ENCODE data around the gene EFNB1.

The EFNB1 gene

DNA sequence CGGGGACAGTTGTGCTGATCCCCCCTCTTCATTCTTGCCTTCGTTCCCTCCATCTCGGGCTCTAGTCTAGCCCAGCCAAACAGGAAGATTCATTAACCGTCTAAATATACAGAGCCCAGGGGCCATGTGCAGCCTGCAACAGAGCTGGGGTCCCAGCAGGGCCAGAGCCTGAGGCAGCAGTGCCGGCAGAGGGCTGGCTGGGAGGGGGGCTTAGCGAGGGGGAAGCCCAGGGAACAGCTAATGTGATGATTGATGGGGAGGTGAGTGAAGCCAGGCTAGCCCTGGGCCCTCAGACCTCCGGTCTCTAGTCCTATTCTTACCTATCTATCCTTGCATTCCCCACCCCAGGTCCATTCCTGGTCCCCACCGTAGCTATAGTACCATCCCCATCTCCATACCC lies 22.3 kb downstream of the EFNB1 start:
- Histone ChIP-seq H3K36me3 (ENCODE audit: control insufficient read depth in 4 of 4, insufficient read depth in 4 of 4, low read length in 3 of 4) (no peaks in the 10 kb centered on the region), H3K4me1 (ENCODE audit: control extremely low read depth in 1 of 4, control insufficient read depth in 4 of 4, insufficient read depth in 4 of 4, low read length in 3 of 4) (no peaks in the 10 kb centered on the region), H3K4me3 (ENCODE audit: control insufficient read depth in 1 of 7, extremely low read depth in 1 of 7, insufficient read depth in 4 of 7, low read depth in 2 of 7, low read length in 6 of 7) (no peak overlapping the region), H3K9me3 (ENCODE audit: control extremely low read depth in 1 of 5, control insufficient read depth in 4 of 5, insufficient read depth in 2 of 5, low read depth in 1 of 5, low read length in 4 of 5) (no peaks in the 10 kb centered on the region), H3K27me3 (replicated peaks in 2 of 5; ENCODE audit: control insufficient read depth in 4 of 5, insufficient read depth in 5 of 5, low read length in 4 of 5) (peaks cover 0 to 18% (median 0%) of the 10 kb centered on the region in 5 experiments), H3K27ac (ENCODE audit: insufficient read depth in 1 of 2, low read depth in 1 of 2, low read length in 2 of 2, poor library complexity in 1 of 2, severe bottlenecking in 2 of 2) (no peak overlapping the region)
- no peak for DNase-seq
- 81% methylated on average over 6 of the region's 8 CpGs for WGBS (ENCODE audit: insufficient coverage)
- POLR2A ChIA-PET: no interaction called here
- CTCF ChIA-PET: no interaction called here

DNA sequence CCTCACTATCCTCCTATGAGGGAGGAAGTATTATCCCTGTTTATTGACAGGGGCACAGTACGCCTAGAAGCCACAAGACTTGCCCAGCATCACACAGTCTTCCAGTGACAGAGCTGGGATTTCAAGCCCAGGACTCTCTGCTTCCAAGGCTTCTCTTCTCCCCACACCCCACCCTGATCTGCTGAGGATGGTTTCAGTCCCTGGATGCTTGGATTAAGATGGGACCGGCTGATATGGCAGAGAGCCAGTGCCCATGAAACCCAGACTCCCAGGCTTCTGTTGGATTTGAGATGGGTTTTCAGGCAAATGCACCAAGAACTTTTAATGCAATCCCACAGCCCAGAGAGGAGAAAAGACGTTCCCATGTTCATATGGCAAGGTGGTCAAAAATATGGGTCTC lies 23.2 kb downstream of the EFNB1 start:
- Histone ChIP-seq H3K27ac (ENCODE audit: insufficient read depth in 1 of 2, low read depth in 1 of 2, low read length in 2 of 2, poor library complexity in 1 of 2, severe bottlenecking in 2 of 2) (no peak overlapping the region), H3K9me3 (ENCODE audit: control extremely low read depth in 1 of 5, control insufficient read depth in 4 of 5, insufficient read depth in 2 of 5, low read depth in 1 of 5, low read length in 4 of 5) (no peaks in the 10 kb centered on the region), H3K36me3 (ENCODE audit: control insufficient read depth in 4 of 4, insufficient read depth in 4 of 4, low read length in 3 of 4) (no peaks in the 10 kb centered on the region), H3K4me1 (ENCODE audit: control extremely low read depth in 1 of 4, control insufficient read depth in 4 of 4, insufficient read depth in 4 of 4, low read length in 3 of 4) (no peaks in the 10 kb centered on the region), H3K4me3 (ENCODE audit: control insufficient read depth in 1 of 7, extremely low read depth in 1 of 7, insufficient read depth in 4 of 7, low read depth in 2 of 7, low read length in 6 of 7) (no peak overlapping the region), H3K27me3 (replicated peaks in 2 of 5; ENCODE audit: control insufficient read depth in 4 of 5, insufficient read depth in 5 of 5, low read length in 4 of 5) (peaks cover 0 to 19% (median 0%) of the 10 kb centered on the region in 5 experiments)
- DNase-seq: no peak
- POLR2A ChIA-PET: no interaction called here
- CTCF ChIA-PET: no interaction called here
- 63% methylated on average over 2 of the region's 3 CpGs for WGBS (ENCODE audit: insufficient coverage)

DNA sequence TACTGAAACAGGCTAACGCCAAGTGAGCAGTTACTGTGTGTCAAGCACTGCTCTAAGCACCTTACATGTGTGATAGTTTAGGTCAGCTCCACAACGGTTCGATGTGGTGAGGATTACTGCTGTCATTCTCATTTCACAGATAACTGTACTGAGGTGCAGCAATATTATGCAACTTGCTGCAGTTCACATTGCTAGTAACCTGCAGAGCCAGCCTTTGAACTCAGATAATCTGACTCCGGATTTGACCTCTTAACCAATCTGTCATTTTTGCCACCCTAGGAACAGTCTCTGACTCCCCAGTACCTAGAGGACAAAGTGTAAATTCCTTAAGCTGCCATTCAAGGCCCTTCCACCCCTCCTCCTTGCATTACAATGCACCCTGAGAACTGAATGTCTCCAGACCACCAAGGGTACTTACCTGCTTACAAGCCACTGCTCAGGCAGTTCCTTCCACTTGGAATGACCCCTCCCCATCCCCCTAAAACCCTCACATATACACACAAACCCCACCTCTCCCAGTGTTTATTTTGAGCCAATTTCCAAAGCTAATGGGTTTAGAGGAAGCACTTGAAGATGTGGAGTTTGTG lies 24.9 kb downstream of the EFNB1 start:
- no peak for DNase-seq
- H3K36me3 ChIP-seq (ENCODE audit: control insufficient read depth in 4 of 4, insufficient read depth in 4 of 4, low read length in 3 of 4): no peaks in the 10 kb centered on the region
- CTCF ChIA-PET: no interaction called here
- POLR2A ChIA-PET: no interaction called here
- H3K27me3 ChIP-seq (replicated peaks in 2 of 5; ENCODE audit: control insufficient read depth in 4 of 5, insufficient read depth in 5 of 5, low read length in 4 of 5): peaks cover 0 to 15% (median 0%) of the 10 kb centered on the region in 5 experiments
- WGBS (ENCODE audit: insufficient coverage): 72% methylated on average over 3 of the region's 4 CpGs
- H3K9me3 ChIP-seq (ENCODE audit: control extremely low read depth in 1 of 5, control insufficient read depth in 4 of 5, insufficient read depth in 2 of 5, low read depth in 1 of 5, low read length in 4 of 5): no peaks in the 10 kb centered on the region
- H3K27ac ChIP-seq (ENCODE audit: insufficient read depth in 1 of 2, low read depth in 1 of 2, low read length in 2 of 2, poor library complexity in 1 of 2, severe bottlenecking in 2 of 2): no peak overlapping the region
- no peak overlapping the region for H3K4me3 ChIP-seq (ENCODE audit: control insufficient read depth in 1 of 7, extremely low read depth in 1 of 7, insufficient read depth in 4 of 7, low read depth in 2 of 7, low read length in 6 of 7)
- no peaks in the 10 kb centered on the region for H3K4me1 ChIP-seq (ENCODE audit: control extremely low read depth in 1 of 4, control insufficient read depth in 4 of 4, insufficient read depth in 4 of 4, low read length in 3 of 4)

DNA sequence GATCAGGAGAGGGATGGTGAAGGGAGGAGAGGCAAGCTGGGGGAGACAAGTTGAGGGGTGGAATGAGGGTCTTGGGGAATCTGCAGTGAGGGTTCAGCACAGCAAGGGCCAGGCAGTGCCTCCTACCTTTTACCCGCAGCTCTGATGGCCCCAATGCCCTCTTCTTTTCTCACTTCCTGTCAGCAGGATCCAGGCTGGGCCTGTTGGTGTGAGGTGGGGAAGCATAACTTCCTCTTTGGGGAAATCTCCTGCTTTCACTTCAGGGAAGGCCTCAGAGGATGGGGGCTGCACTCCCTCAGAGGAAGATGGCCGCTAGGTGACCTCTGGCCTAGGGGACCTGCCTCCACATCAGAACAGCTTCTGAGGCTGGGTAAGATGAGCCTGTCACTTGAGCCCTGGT lies 36.5 kb downstream of the EFNB1 start:
- Histone ChIP-seq H3K36me3 (ENCODE audit: control insufficient read depth in 4 of 4, insufficient read depth in 4 of 4, low read length in 3 of 4) (no peaks in the 10 kb centered on the region), H3K4me1 (ENCODE audit: control extremely low read depth in 1 of 4, control insufficient read depth in 4 of 4, insufficient read depth in 4 of 4, low read length in 3 of 4) (peaks cover 0 to 9% (median 5%) of the 10 kb centered on the region in 4 experiments), H3K4me3 (ENCODE audit: control insufficient read depth in 1 of 7, extremely low read depth in 1 of 7, insufficient read depth in 4 of 7, low read depth in 2 of 7, low read length in 6 of 7) (no peak overlapping the region), H3K27me3 (replicated peaks in 2 of 5; ENCODE audit: control insufficient read depth in 4 of 5, insufficient read depth in 5 of 5, low read length in 4 of 5) (peaks cover 0 to 7% (median 0%) of the 10 kb centered on the region in 5 experiments), H3K9me3 (ENCODE audit: control extremely low read depth in 1 of 5, control insufficient read depth in 4 of 5, insufficient read depth in 2 of 5, low read depth in 1 of 5, low read length in 4 of 5) (no peaks in the 10 kb centered on the region), H3K27ac (ENCODE audit: insufficient read depth in 1 of 2, low read depth in 1 of 2, low read length in 2 of 2, poor library complexity in 1 of 2, severe bottlenecking in 2 of 2) (no peak overlapping the region)
- peak in 1 of 3 donors; percentile 22 for DNase-seq
- WGBS (ENCODE audit: insufficient coverage): 67% methylated on average over 1 of the region's 2 CpGs
- CTCF ChIA-PET: no interaction called here
- POLR2A ChIA-PET: interaction anchor here (1.2 kb wide), 1 partner anchor 30 kb away, joined by 3 read pairs; no protein-coding TSS in a partner anchor

DNA sequence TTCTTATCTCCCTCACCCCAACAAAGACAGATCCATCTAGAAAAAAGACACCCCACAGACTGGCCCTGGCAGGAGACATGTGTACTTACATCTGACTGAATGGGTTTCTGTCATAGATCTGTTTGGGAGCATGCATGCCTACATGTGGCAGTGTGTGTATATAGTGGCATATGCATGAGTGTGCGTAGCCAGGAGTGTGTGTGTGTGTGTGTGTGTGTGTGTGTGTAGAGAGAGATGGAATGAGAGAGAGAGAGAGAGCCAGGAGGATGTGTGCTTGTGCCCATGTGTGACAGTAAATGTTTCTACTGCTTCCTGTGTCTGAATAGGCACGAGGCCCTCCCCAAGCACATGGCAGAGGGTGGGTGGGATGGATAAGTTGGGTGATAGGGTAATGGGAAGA lies 37.1 kb downstream of the EFNB1 start:
- 89% methylated on average over 1 of the region's 2 CpGs for WGBS (ENCODE audit: insufficient coverage)
- Histone ChIP-seq H3K4me3 (ENCODE audit: control insufficient read depth in 1 of 7, extremely low read depth in 1 of 7, insufficient read depth in 4 of 7, low read depth in 2 of 7, low read length in 6 of 7) (no peak overlapping the region), H3K4me1 (ENCODE audit: control extremely low read depth in 1 of 4, control insufficient read depth in 4 of 4, insufficient read depth in 4 of 4, low read length in 3 of 4) (peaks cover 0 to 9% (median 5%) of the 10 kb centered on the region in 4 experiments), H3K27ac (ENCODE audit: insufficient read depth in 1 of 2, low read depth in 1 of 2, low read length in 2 of 2, poor library complexity in 1 of 2, severe bottlenecking in 2 of 2) (no peak overlapping the region), H3K27me3 (replicated peaks in 2 of 5; ENCODE audit: control insufficient read depth in 4 of 5, insufficient read depth in 5 of 5, low read length in 4 of 5) (peaks cover 0 to 7% (median 0%) of the 10 kb centered on the region in 5 experiments), H3K9me3 (ENCODE audit: control extremely low read depth in 1 of 5, control insufficient read depth in 4 of 5, insufficient read depth in 2 of 5, low read depth in 1 of 5, low read length in 4 of 5) (no peaks in the 10 kb centered on the region), H3K36me3 (ENCODE audit: control insufficient read depth in 4 of 4, insufficient read depth in 4 of 4, low read length in 3 of 4) (no peaks in the 10 kb centered on the region)
- ChIA-PET POLR2A (no interaction called here), CTCF (no interaction called here)
- DNase-seq: no peak

DNA sequence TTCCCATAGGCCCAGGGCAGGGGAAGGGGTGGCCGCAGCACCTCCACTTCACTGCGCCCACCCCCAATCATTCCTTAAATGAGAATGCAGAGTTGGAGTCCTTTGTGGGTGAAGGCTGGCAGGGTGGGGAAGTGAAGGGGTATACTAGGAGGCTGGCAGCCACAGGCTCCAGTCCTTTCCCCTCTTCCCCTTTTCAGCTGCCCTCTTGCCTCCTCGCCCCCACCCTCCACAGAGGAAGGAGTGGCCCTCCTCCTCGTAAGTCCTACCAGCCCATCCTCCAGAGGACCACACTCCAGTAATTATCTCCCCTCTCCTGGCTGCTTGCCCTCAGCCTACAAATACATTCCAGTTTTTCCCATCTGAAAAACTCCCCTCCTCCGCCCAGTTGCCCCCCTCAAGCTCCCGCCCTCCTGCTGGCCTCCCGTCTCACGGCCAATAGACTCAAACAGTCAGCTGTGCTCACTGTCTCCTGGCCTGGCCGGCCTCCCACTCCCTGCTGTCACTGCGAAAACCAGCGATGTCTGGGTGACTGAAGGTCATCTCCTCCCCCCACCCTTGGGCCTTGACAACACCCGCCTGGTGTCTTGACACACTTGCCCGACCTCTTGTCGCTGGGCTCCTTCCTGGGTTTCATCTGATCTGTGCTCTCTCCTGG lies 38.8 kb downstream of the EFNB1 start:
- ChIA-PET CTCF (no interaction called here), POLR2A (no interaction called here)
- Histone ChIP-seq H3K4me3 (ENCODE audit: control insufficient read depth in 1 of 7, extremely low read depth in 1 of 7, insufficient read depth in 4 of 7, low read depth in 2 of 7, low read length in 6 of 7) (no peak overlapping the region), H3K4me1 (ENCODE audit: control extremely low read depth in 1 of 4, control insufficient read depth in 4 of 4, insufficient read depth in 4 of 4, low read length in 3 of 4) (peaks cover 0 to 9% (median 5%) of the 10 kb centered on the region in 4 experiments), H3K27me3 (replicated peaks in 2 of 5; ENCODE audit: control insufficient read depth in 4 of 5, insufficient read depth in 5 of 5, low read length in 4 of 5) (peaks cover 0 to 8% (median 0%) of the 10 kb centered on the region in 5 experiments), H3K27ac (ENCODE audit: insufficient read depth in 1 of 2, low read depth in 1 of 2, low read length in 2 of 2, poor library complexity in 1 of 2, severe bottlenecking in 2 of 2) (no peak overlapping the region), H3K9me3 (ENCODE audit: control extremely low read depth in 1 of 5, control insufficient read depth in 4 of 5, insufficient read depth in 2 of 5, low read depth in 1 of 5, low read length in 4 of 5) (no peaks in the 10 kb centered on the region), H3K36me3 (ENCODE audit: control insufficient read depth in 4 of 4, insufficient read depth in 4 of 4, low read length in 3 of 4) (no peaks in the 10 kb centered on the region)
- peak in 2 of 3 donors; percentile 41 to 48 for DNase-seq
- 79% methylated on average over 12 of the region's 14 CpGs for WGBS (ENCODE audit: insufficient coverage)

DNA sequence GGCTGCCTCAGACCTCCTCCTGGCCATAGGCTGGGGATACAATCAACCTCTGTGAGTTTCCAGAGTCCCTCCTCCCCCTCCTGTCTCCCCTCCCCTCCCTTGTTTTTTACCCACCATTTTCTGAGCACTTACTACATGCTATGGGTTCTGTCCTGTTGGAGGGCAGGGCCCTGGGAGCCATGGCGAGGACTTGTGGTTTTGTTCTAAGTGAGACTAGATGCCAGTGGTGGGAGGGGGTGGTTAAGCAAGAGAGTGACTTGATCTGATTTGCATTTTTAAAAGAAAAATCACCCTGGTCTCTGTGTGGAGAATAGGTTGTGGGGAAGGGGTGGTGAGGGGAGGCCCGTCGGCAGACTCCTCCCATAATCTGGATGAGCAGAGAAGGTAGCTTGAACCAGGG lies 39.5 kb downstream of the EFNB1 start:
- peaks cover 0 to 9% (median 5%) of the 10 kb centered on the region in 4 experiments for H3K4me1 ChIP-seq (ENCODE audit: control extremely low read depth in 1 of 4, control insufficient read depth in 4 of 4, insufficient read depth in 4 of 4, low read length in 3 of 4)
- H3K27me3 ChIP-seq (replicated peaks in 2 of 5; ENCODE audit: control insufficient read depth in 4 of 5, insufficient read depth in 5 of 5, low read length in 4 of 5): peaks cover 0 to 10% (median 0%) of the 10 kb centered on the region in 5 experiments
- WGBS (ENCODE audit: insufficient coverage): 100% methylated on average over 2 of the region's 3 CpGs
- H3K4me3 ChIP-seq (ENCODE audit: control insufficient read depth in 1 of 7, extremely low read depth in 1 of 7, insufficient read depth in 4 of 7, low read depth in 2 of 7, low read length in 6 of 7): no peak overlapping the region
- H3K27ac ChIP-seq (ENCODE audit: insufficient read depth in 1 of 2, low read depth in 1 of 2, low read length in 2 of 2, poor library complexity in 1 of 2, severe bottlenecking in 2 of 2): no peak overlapping the region
- no peaks in the 10 kb centered on the region for H3K9me3 ChIP-seq (ENCODE audit: control extremely low read depth in 1 of 5, control insufficient read depth in 4 of 5, insufficient read depth in 2 of 5, low read depth in 1 of 5, low read length in 4 of 5)
- no peaks in the 10 kb centered on the region for H3K36me3 ChIP-seq (ENCODE audit: control insufficient read depth in 4 of 4, insufficient read depth in 4 of 4, low read length in 3 of 4)
- ChIA-PET POLR2A (no interaction called here), CTCF (interaction anchor here (1.0 kb wide), 1 partner anchor 25 kb away, joined by 3 read pairs; no protein-coding TSS in a partner anchor)
- no peak for DNase-seq

All from common myeloid progenitor, CD34-positive (primary cell).